Kidney capillary endothelial cell (primary cell): ENCODE measurements around the gene PAPSS2.
"Not testable (repeated sequence)": the region's sequence is repeated elsewhere in the genome, so short reads cannot be mapped to it uniquely, and the experiment has no call there.

Experiments used
- DNase-seq: peaks from one replicate; pipeline ENCODE4 v3.0.0-alpha.2; 2018; ENCODE audit warnings: low spot score

Gene PAPSS2

GRCh38 chr10:87642988-87643387 is 16.7 kb upstream of the PAPSS2 start:
- no peak for DNase-seq

GRCh38 chr10:87643920-87644319 is 15.8 kb upstream of the PAPSS2 start:
- DNase-seq: no peak

GRCh38 chr10:87644500-87644899 is 15.2 kb upstream of the PAPSS2 start:
- DNase-seq: not testable (repeated sequence)

- DNase-seq: no peak
These were observed 13.3 kb upstream of the PAPSS2 start for GRCh38 chr10:87646192-87646909.

GRCh38 chr10:87646935-87647334 is 12.7 kb upstream of the PAPSS2 start:
- DNase-seq: no peak

GRCh38 chr10:87650838-87651589 is 8.7 kb upstream of the PAPSS2 start:
- no peak for DNase-seq

- no peak for DNase-seq
These were observed 7.9 kb upstream of the PAPSS2 start for GRCh38 chr10:87651801-87652200.

GRCh38 chr10:87652261-87652660 is 7.4 kb upstream of the PAPSS2 start:
- no peak for DNase-seq

- no peak for DNase-seq
These were observed 5.5 kb upstream of the PAPSS2 start for GRCh38 chr10:87654212-87654611.

- peak; percentile 61 for DNase-seq
These were observed 3.1 kb upstream of the PAPSS2 start for GRCh38 chr10:87656431-87657072.

- DNase-seq: peak; percentile 91
These were observed 2.3 kb upstream of the PAPSS2 start for GRCh38 chr10:87657371-87657770.

- DNase-seq: no peak
These were observed 1.3 kb upstream of the PAPSS2 start for GRCh38 chr10:87658321-87658795.

GRCh38 chr10:87658858-87659555 is 671 bp upstream of the PAPSS2 start:
- DNase-seq: no peak

- peak; percentile 27 for DNase-seq
These were observed 931 bp downstream of the PAPSS2 start for GRCh38 chr10:87660484-87661133.

GRCh38 chr10:87661861-87662785 is 2.4 kb downstream of the PAPSS2 start:
- DNase-seq: no peak

- no peak for DNase-seq
These were observed 4.6 kb downstream of the PAPSS2 start for GRCh38 chr10:87664276-87664701.

GRCh38 chr10:87667493-87667892 is 7.8 kb downstream of the PAPSS2 start:
- DNase-seq: no peak

- DNase-seq: no peak
These were observed 8.8 kb downstream of the PAPSS2 start for GRCh38 chr10:87668324-87669074.

GRCh38 chr10:87669752-87670151 is 10.1 kb downstream of the PAPSS2 start:
- DNase-seq: no peak

GRCh38 chr10:87670586-87670985 is 10.9 kb downstream of the PAPSS2 start:
- DNase-seq: no peak
